GM21737 (cell line): ENCODE measurements around the gene GPRC5B.

ENCODE experiments used
- ATAC-seq: cut with Tn5 transposase; IDR thresholded peaks from one replicate; pipeline ENCODE4 v1.9.1; 2021; ENCODE audit warnings: mild to moderate bottlenecking, moderate library complexity; ENCODE audit not compliant: unreplicated experiment

GPRC5B gene

DNA sequence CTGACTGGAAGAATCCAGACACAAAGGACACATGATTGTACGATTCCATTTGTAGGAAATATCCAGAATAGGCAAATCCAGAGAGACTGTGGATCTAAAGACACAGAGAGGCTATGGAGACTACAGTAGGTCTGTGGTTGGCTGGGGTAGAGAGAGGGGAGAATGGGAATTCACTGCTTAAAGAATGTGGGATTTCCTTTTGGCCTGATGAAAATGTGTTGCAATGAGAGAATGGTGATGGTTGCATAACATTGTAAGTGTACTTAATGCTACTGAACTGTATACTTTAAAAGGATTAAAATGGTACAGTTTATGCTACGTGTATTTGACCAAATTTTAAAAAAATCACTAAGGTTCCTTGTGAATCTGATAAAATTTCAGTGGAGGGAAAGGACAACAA, 62.1 kb downstream of the GPRC5B start:
- no peak for ATAC-seq

DNA sequence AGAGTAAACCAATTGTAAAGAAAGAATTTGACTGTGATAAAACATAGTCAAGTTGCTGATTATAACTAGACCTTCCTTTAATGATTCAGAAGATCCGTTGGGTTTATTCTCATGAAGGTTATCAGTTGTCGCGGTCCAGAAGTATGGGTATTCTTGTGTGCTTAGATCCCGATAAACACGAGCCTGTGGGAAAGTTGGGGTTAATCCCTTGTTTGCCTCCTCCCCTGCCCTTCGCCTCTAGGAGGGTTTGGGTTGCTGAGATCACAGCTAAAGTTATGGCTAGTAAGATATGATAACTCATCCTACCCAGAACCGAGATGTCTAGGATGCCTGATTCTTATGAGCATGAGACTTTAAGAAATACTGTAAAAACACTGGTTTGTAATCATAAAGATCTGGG, 66.8 kb downstream of the GPRC5B start:
- ATAC-seq = no peak

DNA sequence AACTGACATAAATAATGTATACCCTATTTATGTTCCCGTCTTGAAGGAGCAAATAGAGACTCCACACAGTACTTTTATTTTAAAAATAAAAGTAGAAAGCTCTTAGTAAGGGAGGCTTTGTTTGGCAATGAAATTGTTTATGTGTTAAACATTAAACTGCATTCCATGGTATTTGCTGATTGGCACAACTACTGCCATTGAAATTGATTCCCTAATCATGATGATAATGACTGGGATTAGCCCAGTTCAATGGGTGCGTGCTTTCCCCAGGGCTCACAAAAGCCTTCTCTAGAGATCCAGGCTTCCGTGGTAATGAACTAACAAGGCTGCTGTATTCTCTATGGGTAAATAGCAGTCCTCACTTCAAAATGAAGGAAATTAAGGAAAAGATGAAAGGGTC, 67.5 kb downstream of the GPRC5B start:
- ATAC-seq = no peak

DNA sequence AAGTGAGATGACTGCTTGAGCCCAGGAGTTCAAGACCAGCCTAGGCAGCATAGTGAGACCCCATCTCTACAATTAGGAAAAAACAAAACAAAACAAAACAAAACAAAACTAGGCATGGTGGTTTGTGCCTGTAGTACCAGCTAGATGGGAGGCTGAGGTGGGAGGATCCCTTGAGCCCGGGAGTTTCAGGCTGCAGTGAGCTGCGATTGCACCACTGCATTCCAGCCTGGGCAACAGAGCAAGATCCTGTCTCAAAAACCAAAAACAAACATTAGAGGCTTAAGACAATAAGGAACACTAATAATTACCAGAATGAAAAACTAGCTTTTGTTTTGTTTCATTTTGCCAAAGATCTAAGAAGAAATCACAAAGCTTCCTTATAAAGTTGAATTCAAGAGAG, 69.2 kb downstream of the GPRC5B start:
- ATAC-seq = no peak

DNA sequence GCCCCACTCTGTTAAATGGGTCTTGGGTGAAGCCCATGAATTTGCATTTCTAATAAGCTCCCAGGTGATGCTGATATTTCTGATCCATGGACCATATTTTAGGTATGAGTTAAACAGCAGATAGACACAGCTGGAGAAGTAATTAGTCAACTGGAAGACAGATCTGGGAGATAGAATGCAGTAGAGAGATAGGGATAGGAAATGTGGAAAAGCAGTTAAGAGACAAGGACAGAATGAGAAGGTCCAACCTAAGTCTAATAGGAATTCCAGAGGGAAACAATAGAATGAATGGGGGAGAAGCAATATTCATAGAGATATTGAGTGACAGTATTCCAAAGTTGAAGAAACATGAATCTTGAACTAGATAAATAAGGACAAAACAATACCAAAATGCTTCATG, 71.7 kb downstream of the GPRC5B start:
- no peak for ATAC-seq

DNA sequence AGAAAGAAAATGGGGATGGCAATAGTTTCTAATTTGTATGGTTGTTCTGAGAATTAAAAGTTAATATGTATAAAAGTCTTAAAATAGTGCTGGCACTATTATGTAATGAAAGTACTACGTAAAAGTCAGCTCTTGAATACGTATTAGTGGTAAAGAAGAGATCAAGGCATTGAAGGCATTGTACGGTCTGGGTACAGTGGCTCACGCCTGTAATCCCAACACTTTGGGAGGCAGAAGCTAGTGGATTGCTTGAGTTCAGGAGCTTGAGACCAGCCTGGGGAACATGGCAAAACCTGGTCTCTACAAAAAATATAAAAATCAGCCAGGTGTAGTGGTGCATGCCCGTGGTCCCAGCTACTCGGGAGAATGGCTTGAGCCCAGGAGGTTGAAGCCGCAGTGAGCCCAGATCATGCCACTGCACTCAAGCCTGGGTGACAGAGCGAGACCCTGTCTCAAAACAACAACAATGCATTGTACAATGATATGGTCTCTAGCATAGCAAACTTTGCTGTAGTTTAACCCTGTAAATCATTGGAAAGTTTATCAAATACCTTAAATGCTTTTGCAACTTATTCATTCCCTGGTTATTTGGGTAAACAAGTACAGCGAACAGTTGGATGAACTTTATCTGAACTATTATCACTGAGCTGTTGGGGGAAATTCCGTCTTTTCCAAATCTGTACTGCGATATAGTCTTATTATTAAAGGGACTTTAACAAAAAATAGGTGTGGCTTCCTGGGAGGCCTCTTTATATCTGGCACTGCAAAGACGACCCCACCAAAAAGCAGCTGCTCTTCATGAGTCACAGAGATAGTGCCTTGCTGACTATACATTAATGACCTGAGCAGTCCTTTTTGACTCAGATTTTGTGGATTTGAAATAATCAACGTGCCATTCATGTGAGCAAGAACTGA, 73.6 kb downstream of the GPRC5B start:
- ATAC-seq = no peak

DNA sequence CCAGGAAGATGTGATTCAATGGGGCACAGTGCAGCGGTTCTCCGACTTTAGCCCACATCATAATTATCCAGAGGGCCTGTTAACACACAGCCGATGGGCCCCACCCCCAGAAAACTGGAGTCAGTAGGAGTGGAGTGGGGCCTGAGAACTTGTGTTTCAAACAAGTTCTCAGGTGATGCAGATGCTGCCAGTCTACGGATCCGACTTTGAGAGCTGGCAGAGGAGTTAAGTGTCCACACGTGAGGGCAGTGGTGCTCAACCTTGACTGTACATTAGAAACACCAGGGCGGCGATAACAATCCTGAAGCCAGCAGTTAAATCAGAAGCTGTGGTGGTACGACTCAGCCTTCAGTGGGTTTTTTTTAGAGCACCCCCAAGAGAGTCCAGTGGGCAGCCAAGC, 75.0 kb downstream of the GPRC5B start:
- no peak for ATAC-seq

DNA sequence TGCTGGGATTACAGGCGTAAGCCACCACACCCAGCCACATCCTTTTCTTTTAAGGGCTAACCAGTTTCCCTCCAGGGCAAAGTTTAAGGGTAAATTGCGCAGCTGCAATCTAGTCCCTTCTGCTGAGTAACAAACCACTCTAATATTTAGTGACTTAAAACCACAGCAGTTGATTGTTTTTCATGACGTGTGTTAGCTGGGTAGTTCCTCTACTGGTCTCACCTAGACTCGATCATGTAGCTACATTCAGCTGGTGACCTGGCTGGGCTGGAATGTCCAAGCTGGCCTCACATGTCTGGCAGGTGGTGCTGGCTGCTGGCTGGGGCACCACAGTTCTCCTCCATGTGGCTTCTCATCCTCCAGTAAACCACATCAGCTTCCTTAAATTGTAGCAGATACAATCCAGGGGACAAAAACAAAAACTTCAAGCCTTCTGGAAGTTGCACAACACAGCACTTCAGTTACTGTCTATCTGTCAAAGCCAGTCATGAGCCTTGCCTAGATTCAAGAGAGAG, 75.5 kb downstream of the GPRC5B start:
- ATAC-seq = no peak

DNA sequence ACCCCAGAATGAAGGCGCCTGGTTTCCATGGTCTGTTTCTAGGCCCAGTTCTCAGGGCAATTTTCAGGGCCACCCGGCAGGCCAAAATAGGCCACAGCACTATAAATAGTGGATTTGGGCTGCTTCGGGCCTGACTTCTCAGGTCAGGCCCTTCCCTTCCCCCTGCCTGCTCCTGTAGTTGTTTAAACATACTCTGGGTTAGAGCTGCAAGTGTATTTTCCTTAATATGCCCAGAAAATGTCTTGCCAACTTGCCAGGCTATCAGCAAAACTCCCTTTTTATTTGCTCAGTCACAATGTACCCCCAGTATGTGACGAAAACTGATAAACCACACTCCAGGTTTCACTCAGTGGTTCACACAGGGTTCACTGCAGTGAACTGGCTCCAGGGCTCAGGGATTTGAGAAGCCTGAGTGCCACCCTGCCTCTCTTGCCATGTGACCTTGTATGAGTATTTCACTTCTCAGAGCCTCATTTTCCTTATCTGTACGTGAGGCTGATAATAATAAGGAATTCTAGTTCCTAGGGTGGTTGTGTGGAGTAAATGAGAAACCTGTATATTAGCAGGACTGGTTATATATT, 76.5 kb downstream of the GPRC5B start:
- peak; percentile 89 for ATAC-seq
